GM21717 (cell line): Measurements from ENCODE around the gene KIF20B.

Source experiments
- ATAC-seq: cut with Tn5 transposase; IDR thresholded peaks from one replicate; pipeline ENCODE4 v1.9.1; 2021; ENCODE audit warnings: mild to moderate bottlenecking, moderate library complexity; ENCODE audit not compliant: unreplicated experiment

The KIF20B gene

DNA sequence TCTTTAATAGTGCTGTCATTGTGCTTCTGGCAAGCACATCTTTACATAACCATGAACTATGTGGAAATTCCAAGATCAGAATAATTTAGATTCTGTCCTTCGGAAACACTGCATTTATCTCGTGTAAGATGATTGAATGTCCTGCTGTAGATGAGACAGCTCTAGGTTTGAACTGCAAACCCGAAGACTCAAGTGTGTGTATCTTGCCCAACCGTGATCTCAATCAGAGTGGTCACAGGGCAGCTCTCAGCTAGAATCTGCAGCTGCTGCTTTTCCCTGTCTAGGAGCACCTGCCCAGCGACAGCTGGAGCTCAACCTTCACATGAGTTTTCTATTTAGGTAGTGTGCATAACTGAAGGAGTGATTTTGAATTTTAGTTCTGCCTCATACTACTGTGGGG is 17.5 kb upstream of the KIF20B start:
- ATAC-seq, result no peak

DNA sequence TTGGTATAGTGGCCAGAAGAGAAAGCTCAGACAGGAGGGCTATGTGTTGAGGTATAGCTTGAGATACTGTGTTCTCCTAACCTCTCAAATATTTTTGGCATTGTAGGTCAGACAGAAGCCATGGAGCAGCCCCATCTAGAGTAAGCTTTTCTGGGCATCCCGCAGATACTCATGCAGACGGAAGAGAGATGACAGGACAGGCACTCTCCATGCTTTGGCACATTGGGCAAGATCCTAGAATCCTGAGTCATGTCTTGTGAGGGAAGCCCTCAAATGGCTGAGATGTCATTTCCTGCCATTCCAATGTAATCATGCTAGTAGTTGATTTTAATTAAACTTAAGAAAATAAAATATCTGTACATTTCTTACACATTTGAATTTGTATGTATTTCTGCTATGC is 16.8 kb upstream of the KIF20B start:
- no peak for ATAC-seq

DNA sequence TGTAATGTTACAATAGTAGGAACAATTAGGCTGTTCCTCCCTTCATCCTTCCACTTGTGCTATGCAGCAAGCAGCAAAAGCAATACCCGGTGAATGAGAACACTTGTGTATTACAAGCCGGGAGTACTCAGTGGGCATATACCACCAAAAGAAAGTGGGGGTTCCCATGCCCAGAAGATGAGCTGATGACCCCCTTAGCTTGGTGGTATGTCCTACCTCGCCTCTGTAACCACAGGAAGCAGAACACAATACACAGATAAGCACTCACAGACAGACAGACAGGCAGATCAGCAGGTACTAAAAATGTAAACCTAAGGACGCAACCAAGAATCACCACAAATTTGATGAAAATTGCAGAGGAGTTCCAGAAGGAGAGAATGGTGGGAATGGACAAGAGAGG is 15.5 kb upstream of the KIF20B start:
- no peak for ATAC-seq

DNA sequence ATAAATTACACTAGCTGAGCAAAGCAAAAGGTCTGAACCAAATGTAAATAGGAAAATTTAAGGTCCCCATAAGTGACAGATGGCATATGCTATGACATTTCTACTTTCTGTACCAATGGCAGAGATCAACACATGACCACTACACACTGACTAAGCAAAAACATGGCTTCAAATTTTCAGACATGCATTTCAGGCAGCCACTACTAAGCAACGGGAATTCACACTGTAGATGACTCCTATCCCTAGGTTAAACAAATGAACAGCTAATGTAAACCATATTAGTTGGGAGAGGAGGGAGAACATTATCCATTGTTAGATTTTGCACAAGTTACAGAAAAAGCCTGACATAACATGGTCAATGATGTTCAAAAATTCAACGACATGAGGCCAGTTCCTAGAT is 11.4 kb upstream of the KIF20B start:
- ATAC-seq, result no peak

DNA sequence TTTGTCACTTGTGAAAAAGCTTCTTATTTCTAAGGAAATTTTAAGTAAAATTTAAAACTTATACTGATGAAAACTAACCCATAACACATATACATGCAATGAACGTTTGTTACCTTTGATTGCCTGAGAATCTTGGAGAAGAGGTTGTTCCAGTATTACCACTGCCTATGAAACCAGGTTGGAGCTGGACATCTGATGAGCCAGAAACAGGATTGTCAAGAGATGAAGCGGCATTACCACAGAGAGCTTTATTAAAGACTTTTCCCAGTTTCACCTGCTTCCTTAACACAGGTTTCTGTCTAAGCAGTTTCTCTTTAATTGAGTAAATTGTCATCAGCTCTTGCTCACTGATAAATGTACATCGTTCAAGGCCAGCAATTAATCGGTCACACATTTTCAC is 9.0 kb upstream of the KIF20B start:
- ATAC-seq, result no peak

- ATAC-seq, result no peak
Observed at GRCh38 chr10:89693176-89693575, 8.2 kb upstream of the KIF20B start.

GRCh38 chr10:89695307-89695706 is 6.1 kb upstream of the KIF20B start:
- no peak for ATAC-seq

- ATAC-seq, result no peak
Observed at GRCh38 chr10:89697946-89698345, 3.4 kb upstream of the KIF20B start.

GRCh38 chr10:89699581-89700064 is 1.8 kb upstream of the KIF20B start:
- ATAC-seq, result no peak

- no peak for ATAC-seq
Observed at GRCh38 chr10:89700923-89701241, 508 bp upstream of the KIF20B start.

- ATAC-seq, result no peak
Observed at GRCh38 chr10:89702121-89702480, 711 bp downstream of the KIF20B start.

- no peak for ATAC-seq
Observed at GRCh38 chr10:89705466-89705865, 4.1 kb downstream of the KIF20B start.

GRCh38 chr10:89706011-89706410 is 4.6 kb downstream of the KIF20B start:
- no peak for ATAC-seq

- no peak for ATAC-seq
Observed at GRCh38 chr10:89707372-89707771, 6.0 kb downstream of the KIF20B start.

DNA sequence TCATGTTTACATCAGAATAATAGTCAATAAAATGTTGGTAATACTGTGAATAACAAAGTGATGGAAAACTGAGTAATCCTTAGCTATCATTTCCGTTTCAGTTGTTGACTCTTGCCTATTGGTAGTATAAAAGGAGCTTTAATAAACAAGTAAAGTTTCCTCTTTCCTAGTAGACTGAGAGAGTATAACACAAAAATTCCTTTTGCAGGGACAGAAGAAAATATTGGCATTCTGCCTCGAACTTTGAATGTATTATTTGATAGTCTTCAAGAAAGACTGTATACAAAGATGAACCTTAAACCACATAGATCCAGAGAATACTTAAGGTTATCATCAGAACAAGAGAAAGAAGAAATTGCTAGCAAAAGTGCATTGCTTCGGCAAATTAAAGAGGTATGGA is 9.4 kb downstream of the KIF20B start:
- ATAC-seq, result no peak

DNA sequence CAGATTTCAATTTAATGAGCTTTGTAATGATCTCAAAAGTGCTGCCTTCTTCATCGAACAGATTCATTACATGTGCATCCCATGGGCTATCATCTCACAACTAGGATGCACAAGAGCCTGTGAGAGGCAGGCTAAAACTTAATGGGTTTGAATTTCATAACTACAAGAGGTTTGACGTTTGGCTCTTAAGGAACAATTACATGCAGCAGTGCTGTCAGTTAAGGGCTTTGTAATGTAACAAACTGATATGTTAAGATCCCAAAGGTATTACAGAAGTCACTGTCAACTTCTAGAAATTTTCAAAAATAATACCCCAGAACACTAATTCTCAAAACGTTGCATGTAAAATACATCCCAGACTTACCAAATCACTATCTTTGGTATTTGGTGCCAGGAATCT is 33.2 kb downstream of the KIF20B start:
- no peak for ATAC-seq

GRCh38 chr10:89738551-89739209 is 37.3 kb downstream of the KIF20B start:
- peak; percentile 94 for ATAC-seq

GRCh38 chr10:89741126-89741762 is 39.9 kb downstream of the KIF20B start:
- no peak for ATAC-seq

GRCh38 chr10:89744026-89744425 is 42.6 kb downstream of the KIF20B start:
- no peak for ATAC-seq

- no peak for ATAC-seq
Observed at GRCh38 chr10:89745903-89746302, 44.5 kb downstream of the KIF20B start.

GRCh38 chr10:89750441-89750840 is 49.1 kb downstream of the KIF20B start:
- no peak for ATAC-seq

GRCh38 chr10:89755374-89755773 is 54.0 kb downstream of the KIF20B start:
- ATAC-seq, result no peak

DNA sequence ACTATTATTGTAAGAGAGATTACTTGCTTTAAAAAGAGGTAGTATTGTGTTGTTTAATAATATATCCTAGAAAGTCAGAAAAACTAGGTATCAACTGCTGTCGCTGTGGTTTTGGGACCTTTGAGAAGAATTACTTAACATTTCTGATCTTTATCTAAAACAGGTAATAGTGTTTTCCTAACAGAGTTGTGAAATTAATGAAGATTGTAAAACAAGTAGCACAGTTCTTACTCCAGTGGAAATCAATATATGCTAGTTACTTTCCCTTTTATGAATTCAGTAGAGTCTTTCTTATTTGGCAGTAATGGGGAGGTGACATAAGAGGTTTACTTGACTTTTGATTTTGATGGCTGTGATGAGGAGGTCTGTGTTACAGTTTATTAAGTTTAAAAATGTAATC is 58.1 kb downstream of the KIF20B start:
- ATAC-seq, result no peak
